Neuronal stem cell (in vitro differentiated cells): ENCODE data around the gene SHROOM3.

Experiments used
- DNase-seq: peaks from one replicate; pipeline ENCODE4 v3.0.0-alpha.2; 2013; ENCODE audit warnings: low spot score
- H2AFZ ChIP-seq: one replicate; pipeline ENCODE4 v1.6.1; 2013; ENCODE audit warnings: mild to moderate bottlenecking, low read length, inconsistent platforms
- H2AK5ac ChIP-seq: 2 replicates; pipeline ENCODE4 v1.6.1; 2013; ENCODE audit warnings: low read depth, mild to moderate bottlenecking, inconsistent platforms, low read length, moderate library complexity, mixed read lengths
- H2BK120ac ChIP-seq: 2 replicates; pipeline ENCODE4 v1.6.1; 2013; ENCODE audit warnings: low read depth, mild to moderate bottlenecking, inconsistent platforms, low read length, moderate library complexity, mixed read lengths
- H2BK12ac ChIP-seq: one replicate; pipeline ENCODE4 v1.6.1; 2013; ENCODE audit warnings: low read length, inconsistent platforms
- H2BK15ac ChIP-seq: 2 replicates; pipeline ENCODE4 v1.6.1; 2013; ENCODE audit warnings: mild to moderate bottlenecking, low read length, inconsistent platforms, mixed read lengths
- H2BK5ac ChIP-seq: one replicate; pipeline ENCODE4 v1.6.1; 2013; ENCODE audit warnings: inconsistent platforms, mild to moderate bottlenecking, low read length, moderate library complexity
- H3K14ac ChIP-seq: one replicate; pipeline ENCODE4 v1.6.1; 2013; ENCODE audit warnings: low read length, inconsistent platforms
- H3K18ac ChIP-seq: 2 replicates; pipeline ENCODE4 v1.6.1; 2013; ENCODE audit warnings: low read length, inconsistent platforms
- H3K23ac ChIP-seq: 2 replicates; pipeline ENCODE4 v1.6.1; 2013; ENCODE audit warnings: low read depth, mild to moderate bottlenecking, mixed read lengths, low read length, inconsistent platforms; ENCODE audit not compliant: poor library complexity
- H3K27ac ChIP-seq: replicated peaks from 3 replicates; pipeline ENCODE4 v1.5.1; 2013; ENCODE audit warnings: low read length, inconsistent platforms
- H3K27me3 ChIP-seq, 3 experiments: 2 replicates each; pipeline ENCODE4 v1.6.1; 2013; ENCODE audit warnings: low read length in 3 of 3, mild to moderate bottlenecking in 2 of 3, inconsistent platforms in 1 of 3, low read depth in 1 of 3, mixed read lengths in 1 of 3, moderate library complexity in 1 of 3; ENCODE audit not compliant: control insufficient read depth in 3 of 3, insufficient read depth in 3 of 3
- H3K36me3 ChIP-seq, 2 donors: replicated peaks in 1 of 2; 2 replicates each; pipeline ENCODE4 v1.6.1; 2013; ENCODE audit warnings: low read length in 2 of 2; ENCODE audit not compliant: control insufficient read depth in 2 of 2, insufficient read depth in 2 of 2
- H3K4ac ChIP-seq: 2 replicates; pipeline ENCODE4 v1.6.1; 2013; ENCODE audit warnings: inconsistent platforms, mild to moderate bottlenecking, low read length, moderate library complexity
- H3K4me1 ChIP-seq, 2 donors: 1 replicate in 1 of 2; 2 replicates in 1 of 2; pipeline ENCODE4 v1.6.1; 2013; ENCODE audit warnings: low read length in 2 of 2, low read depth in 1 of 2; ENCODE audit not compliant: control insufficient read depth in 2 of 2, insufficient read depth in 1 of 2
- H3K4me2 ChIP-seq: one replicate; pipeline ENCODE4 v1.6.1; 2013; ENCODE audit warnings: mild to moderate bottlenecking, low read length, inconsistent platforms; ENCODE audit not compliant: insufficient read depth, poor library complexity, severe bottlenecking
- H3K4me3 ChIP-seq, 2 donors: 2 replicates each; pipeline ENCODE4 v1.5.1; 2013; ENCODE audit warnings: low read length in 2 of 2, mild to moderate bottlenecking in 2 of 2, inconsistent platforms in 1 of 2, moderate library complexity in 1 of 2
- H3K79me1 ChIP-seq: one replicate; pipeline ENCODE4 v1.6.1; 2013; ENCODE audit warnings: low read depth, mild to moderate bottlenecking, inconsistent platforms, low read length, moderate library complexity
- H3K9ac ChIP-seq: one replicate; pipeline ENCODE4 v1.6.1; 2013; ENCODE audit warnings: mild to moderate bottlenecking, low read depth, low read length, inconsistent platforms; ENCODE audit not compliant: poor library complexity
- H3K9me3 ChIP-seq, 2 donors: replicated peaks in 1 of 2; 2 replicates each; pipeline versions ENCODE3 to v1.6.1; 2013; ENCODE audit warnings: low read length in 2 of 2, mild to moderate bottlenecking in 2 of 2, inconsistent platforms in 1 of 2, low read depth in 1 of 2, mixed read lengths in 1 of 2, moderate library complexity in 1 of 2; ENCODE audit not compliant: control insufficient read depth in 2 of 2, insufficient read depth in 1 of 2
- H4K8ac ChIP-seq: one replicate; pipeline ENCODE4 v1.6.1; 2013; ENCODE audit warnings: low read depth, mild to moderate bottlenecking, inconsistent platforms, low read length, moderate library complexity
- H4K91ac ChIP-seq: one replicate; pipeline ENCODE4 v1.6.1; 2013; ENCODE audit warnings: low read length, low read depth, mild to moderate bottlenecking, inconsistent platforms; ENCODE audit not compliant: poor library complexity
- WGBS, 2 donors: extraction: QIAGEN DNeasy Blood & Tissue Kit; methylation state at CpG; one replicate each; pipeline ENCODE4 v1.1.7; 2013; ENCODE audit warnings: missing lambda C conversion rate in 2 of 2, mixed read lengths in 1 of 2; ENCODE audit not compliant: insufficient read length in 2 of 2, insufficient replicate concordance in 1 of 2; ENCODE audit errors: extremely low coverage in 2 of 2; 5-methylcytosine and 5-hydroxymethylcytosine counted together

The SHROOM3 gene

GRCh38 chr4:76655566-76656479, 220.8 kb downstream of the SHROOM3 start:
- Histone ChIP-seq H3K14ac (no peak overlapping the region), H2AFZ (no peak overlapping the region), H3K27me3 (no peaks in the 10 kb centered on the region), H3K36me3 (peaks cover 0 to 21% of the 10 kb centered on the region in 2 donors), H2BK120ac (no peak overlapping the region), H3K18ac (no peak overlapping the region), H2BK12ac (no peak overlapping the region), H4K91ac (no peak overlapping the region), H2BK15ac (no peak overlapping the region), H3K23ac (no peak overlapping the region), H3K4me1 (no peaks in the 10 kb centered on the region), H3K4ac (no peak overlapping the region), H3K9me3 (no peaks in the 10 kb centered on the region), H3K79me1 (no peaks in the 10 kb centered on the region), H3K4me2 (no peak overlapping the region), H3K9ac (no peak overlapping the region), H4K8ac (no peak overlapping the region), H2AK5ac (no peak overlapping the region), H3K27ac (no peak overlapping the region), H2BK5ac (no peak overlapping the region), H3K4me3 (no peak overlapping the region)
- no peak for DNase-seq
- no CpG with 5 or more reads among the region's 6 CpGs for WGBS, 2 donors

- H4K8ac ChIP-seq: no peak overlapping the region
- no peak overlapping the region for H2AK5ac ChIP-seq
- H3K4me3 ChIP-seq: no peak overlapping the region
- no peak overlapping the region for H2AFZ ChIP-seq
- no CpG with 5 or more reads among the region's 2 CpGs for WGBS, 2 donors
- H3K4me1 ChIP-seq: no peaks in the 10 kb centered on the region
- no peak overlapping the region for H3K4ac ChIP-seq
- H4K91ac ChIP-seq: no peak overlapping the region
- H2BK120ac ChIP-seq: no peak overlapping the region
- H3K27ac ChIP-seq: no peak overlapping the region
- H2BK15ac ChIP-seq: no peak overlapping the region
- H3K23ac ChIP-seq: no peak overlapping the region
- H3K4me2 ChIP-seq: no peak overlapping the region
- H3K36me3 ChIP-seq: peaks cover 0 to 24% of the 10 kb centered on the region in 2 donors
- no peak overlapping the region for H2BK5ac ChIP-seq
- H3K14ac ChIP-seq: no peak overlapping the region
- DNase-seq: no peak
- H3K9me3 ChIP-seq: no peaks in the 10 kb centered on the region
- H3K9ac ChIP-seq: no peak overlapping the region
- no peak overlapping the region for H2BK12ac ChIP-seq
- no peak overlapping the region for H3K18ac ChIP-seq
- no peaks in the 10 kb centered on the region for H3K27me3 ChIP-seq
- H3K79me1 ChIP-seq: peaks cover under 1% of the 10 kb centered on the region
These were observed 222.4 kb downstream of the SHROOM3 start for GRCh38 chr4:76657443-76657842.

- Histone ChIP-seq H2BK15ac (no peak overlapping the region), H3K9me3 (no peaks in the 10 kb centered on the region), H3K4ac (no peak overlapping the region), H2BK12ac (no peak overlapping the region), H3K4me1 (no peaks in the 10 kb centered on the region), H3K36me3 (peaks cover 0 to 24% of the 10 kb centered on the region in 2 donors), H2BK5ac (no peak overlapping the region), H4K91ac (no peak overlapping the region), H3K4me3 (no peak overlapping the region), H2BK120ac (no peak overlapping the region), H3K23ac (no peak overlapping the region), H3K4me2 (no peak overlapping the region), H3K14ac (no peak overlapping the region), H2AK5ac (no peak overlapping the region), H4K8ac (no peak overlapping the region), H3K27ac (no peak overlapping the region), H2AFZ (no peak overlapping the region), H3K9ac (no peak overlapping the region), H3K27me3 (no peaks in the 10 kb centered on the region), H3K79me1 (peaks cover 3% of the 10 kb centered on the region), H3K18ac (no peak overlapping the region)
- WGBS, 2 donors: no CpG with 5 or more reads among the region's 3 CpGs
- DNase-seq: no peak
These were observed 223.4 kb downstream of the SHROOM3 start for GRCh38 chr4:76658231-76659102.

GRCh38 chr4:76659103-76659490, 224.1 kb downstream of the SHROOM3 start:
- no peak overlapping the region for H2AFZ ChIP-seq
- H2BK15ac ChIP-seq: no peak overlapping the region
- H4K8ac ChIP-seq: no peak overlapping the region
- H2BK120ac ChIP-seq: no peak overlapping the region
- no peaks in the 10 kb centered on the region for H3K27me3 ChIP-seq
- no peak overlapping the region for H3K23ac ChIP-seq
- no peak overlapping the region for H2BK12ac ChIP-seq
- peaks cover 0 to 24% of the 10 kb centered on the region in 2 donors for H3K36me3 ChIP-seq
- H3K4me1 ChIP-seq: no peaks in the 10 kb centered on the region
- no peak overlapping the region for H3K9ac ChIP-seq
- no peak overlapping the region for H3K14ac ChIP-seq
- H3K9me3 ChIP-seq: no peaks in the 10 kb centered on the region
- H3K4me3 ChIP-seq: no peak overlapping the region
- H3K4me2 ChIP-seq: no peak overlapping the region
- no peak overlapping the region for H2AK5ac ChIP-seq
- WGBS, 2 donors: no CpG with 5 or more reads among the region's 1 CpG
- peaks cover 3% of the 10 kb centered on the region for H3K79me1 ChIP-seq
- H2BK5ac ChIP-seq: no peak overlapping the region
- no peak overlapping the region for H3K4ac ChIP-seq
- no peak overlapping the region for H3K18ac ChIP-seq
- DNase-seq: no peak
- H3K27ac ChIP-seq: no peak overlapping the region
- H4K91ac ChIP-seq: no peak overlapping the region
